SIG-M5 treated with dmso at 0.1 percent for 504 hours (cell line): ENCODE measurements around the gene ZC3H12D.
"Not testable (repeated sequence)": the region's sequence is repeated elsewhere in the genome, so short reads cannot be mapped to it uniquely, and the experiment has no call there.

Experiments used
- DNase-seq: peaks from one replicate; lab custom pipeline; 2025; ENCODE audit not compliant: unreplicated experiment; lab: John Stamatoyannopoulos, UW

Gene ZC3H12D

DNA sequence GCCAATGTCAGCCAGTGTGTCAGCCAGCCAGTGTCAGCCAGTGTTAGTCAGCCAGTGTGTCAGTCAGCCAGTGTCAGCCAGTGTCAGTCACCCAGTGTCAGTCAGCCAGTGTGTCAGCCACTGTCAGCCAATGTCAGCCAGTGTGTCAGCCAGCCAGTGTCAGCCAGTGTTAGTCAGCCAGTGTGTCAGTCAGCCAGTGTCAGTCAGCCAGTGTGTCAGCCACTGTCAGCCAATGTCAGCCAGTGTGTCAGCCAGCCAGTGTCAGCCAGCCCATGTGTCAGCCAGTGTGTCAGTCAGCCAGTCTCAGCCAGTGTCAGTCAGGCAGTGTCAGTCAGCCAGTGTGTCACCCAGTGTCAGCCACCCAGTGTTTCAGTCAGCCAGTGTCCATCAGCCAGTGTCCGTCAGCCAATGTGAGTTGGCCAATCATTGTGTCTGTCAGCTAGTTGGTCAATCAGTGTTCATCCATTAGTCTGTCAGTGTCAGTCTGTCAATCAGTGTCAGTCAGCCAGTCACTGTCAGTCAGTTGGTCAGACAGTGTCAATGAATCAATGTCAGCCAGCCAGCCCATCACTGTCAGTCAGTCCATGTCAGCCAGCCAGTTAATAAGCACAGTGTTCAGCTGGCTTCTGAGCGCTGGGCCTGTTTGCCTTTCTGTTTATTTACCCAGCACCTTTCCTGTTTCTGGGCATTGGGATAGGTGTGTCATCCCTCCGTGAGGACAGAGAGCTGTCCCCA lies 40.3 kb downstream of the ZC3H12D start:
- DNase-seq = not testable (repeated sequence)

DNA sequence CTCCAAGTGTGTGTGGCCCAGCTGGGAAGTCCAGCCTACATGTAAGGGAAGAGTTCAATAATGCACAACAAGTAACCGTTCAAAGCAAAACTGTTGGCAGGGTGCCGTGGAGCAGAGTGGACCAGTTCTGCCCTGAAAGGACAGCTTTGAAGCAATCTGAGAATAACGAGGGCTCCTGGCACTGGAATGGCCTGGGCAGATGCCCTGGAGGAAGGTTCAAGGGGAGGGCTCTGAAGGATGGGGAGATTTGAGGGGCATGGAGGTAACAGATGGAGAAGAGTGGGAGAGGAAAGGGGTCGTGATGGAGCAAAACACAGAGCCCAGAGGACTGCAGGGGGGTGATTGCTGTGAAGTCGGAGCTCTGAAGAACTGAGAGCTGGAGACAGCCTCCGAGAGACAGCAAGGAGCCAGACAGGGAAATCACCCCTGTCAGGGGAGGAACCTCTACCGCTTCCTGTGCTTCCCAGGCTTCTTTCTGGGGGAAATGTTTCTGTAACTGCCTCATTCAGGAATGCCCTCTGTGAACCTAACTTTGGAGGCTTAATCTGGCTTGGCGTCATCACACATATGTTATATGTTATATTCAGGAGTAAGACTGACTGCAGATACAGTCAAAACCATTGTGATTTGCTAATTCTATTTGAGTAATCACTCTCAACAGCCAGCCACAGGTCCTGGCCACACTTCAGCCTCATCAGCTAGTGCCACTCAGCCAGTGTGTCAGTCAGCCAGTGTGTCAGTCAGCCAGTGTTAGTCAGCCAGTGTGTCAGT lies 41.2 kb downstream of the ZC3H12D start:
- no peak for DNase-seq

DNA sequence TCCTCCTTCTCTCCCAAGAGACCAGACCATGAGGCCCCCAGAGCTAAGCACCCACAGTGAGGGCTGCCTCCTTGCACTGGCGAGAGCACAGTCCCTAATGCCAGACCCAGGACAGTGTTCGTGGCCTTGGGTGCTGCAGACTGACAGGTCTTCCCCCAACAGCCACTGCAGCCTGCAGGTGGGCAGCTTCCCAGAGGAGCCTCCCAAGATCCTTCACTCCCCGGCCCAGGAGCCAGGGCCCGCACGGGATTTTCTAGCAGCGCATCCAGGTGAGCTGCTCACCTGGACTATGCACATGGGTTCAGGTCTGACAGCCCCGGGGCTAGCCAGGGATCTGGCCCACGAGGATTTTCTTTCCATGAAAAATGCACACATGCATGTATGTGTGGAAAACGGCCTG lies 43.1 kb downstream of the ZC3H12D start:
- no peak for DNase-seq

DNA sequence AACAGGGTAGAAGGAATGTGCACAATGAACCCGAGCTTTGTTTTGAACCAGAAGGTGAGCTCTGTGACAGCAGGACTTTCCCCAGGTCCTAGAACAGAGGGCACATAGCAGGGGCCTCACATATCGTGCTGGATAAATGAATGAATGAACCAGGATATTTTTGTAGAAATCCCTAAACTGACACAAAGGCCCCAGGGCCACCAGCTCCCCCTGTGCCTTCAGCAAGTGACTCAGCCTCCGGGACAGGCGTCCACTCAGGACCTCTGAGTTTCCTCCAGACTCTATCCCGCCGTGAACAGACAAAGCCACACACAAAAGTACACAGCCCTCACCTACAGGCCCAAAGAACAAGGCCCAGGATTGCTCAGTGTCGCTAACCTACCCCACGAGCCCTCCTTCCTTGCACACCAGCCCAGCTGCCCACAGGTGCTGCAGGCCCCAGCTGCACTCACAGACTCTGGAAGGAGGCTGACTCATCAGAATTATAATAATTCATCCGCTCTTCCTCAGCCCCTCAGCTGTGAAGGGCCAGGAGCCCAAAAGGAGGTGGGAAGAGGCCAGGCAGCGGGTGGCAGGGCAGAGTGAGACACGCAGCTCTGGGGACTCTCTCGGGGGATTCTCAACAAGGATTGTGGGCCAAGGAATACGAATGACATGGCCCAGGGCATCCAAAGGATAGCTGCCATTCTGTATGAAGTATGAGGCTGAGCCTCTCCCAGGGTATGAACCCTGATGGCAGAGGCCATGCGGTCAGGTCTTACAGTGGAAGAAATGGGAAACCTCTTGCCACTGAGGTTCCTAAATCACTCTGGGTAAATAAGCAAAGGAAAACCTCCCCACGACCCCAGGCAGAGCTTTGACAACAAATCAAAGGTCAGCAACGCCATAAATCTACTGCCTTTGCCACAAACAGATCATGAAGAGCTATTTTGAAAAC lies 43.8 kb downstream of the ZC3H12D start:
- no peak for DNase-seq

DNA sequence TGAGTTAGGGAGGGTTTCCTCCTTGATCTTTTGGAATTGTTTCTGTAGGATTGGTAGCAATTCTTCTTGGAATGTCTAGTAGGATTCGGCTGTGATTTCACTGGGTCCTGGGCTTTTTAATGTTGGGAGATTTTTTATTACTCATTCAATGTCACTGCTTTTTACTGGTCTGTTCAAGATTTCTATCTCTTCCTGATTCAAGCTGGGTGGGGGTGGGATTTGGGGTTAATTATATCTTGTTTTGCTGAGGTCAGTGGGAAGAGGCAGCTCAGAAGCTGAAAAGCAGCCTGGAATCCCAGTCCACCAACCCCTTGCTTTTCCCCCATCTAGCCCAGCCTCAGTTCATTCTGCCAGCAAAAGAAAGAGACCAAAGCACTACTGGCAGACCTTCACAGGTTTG lies 45.2 kb downstream of the ZC3H12D start:
- DNase-seq = no peak

GRCh38 chr6:149438855-149439254 lies 46.0 kb downstream of the ZC3H12D start:
- DNase-seq = no peak

DNA sequence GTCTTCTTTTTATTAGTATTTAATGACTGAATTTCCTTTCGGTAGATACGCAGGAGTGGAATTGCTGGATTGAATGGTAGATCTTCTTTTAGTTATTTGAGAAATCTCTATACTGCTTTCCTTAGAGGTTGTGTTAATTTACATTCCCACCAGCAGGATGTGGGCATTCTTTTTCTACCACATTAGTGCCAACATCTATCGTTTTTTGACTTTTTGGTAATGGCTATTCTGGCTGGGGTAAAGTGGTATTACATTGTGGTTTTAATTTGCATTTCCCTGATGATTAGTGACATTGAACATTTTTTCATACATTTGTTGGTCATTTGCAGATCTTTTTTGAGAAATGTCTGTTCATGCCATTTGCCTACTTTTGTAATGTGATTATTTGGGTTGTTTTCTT lies 47.6 kb downstream of the ZC3H12D start:
- no peak for DNase-seq

DNA sequence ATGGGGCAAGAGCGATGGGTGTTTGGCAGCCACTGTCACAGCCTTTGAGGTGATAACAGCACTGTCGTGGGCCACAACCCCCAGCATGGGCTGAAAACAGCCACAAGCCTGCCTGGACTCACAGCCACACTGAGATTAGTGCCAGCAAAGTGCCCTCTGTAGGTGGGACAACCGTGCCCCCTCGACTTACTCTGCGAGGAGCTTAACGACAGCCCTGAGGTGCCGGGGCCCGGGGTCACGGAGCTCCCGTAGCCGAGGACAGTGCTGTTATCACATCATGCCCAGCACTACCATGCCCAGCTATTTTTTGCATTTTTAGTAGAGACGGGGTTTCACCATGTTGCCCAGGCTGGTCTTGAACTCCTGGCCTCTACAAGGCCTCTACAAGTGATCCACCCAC lies 48.2 kb downstream of the ZC3H12D start:
- no peak for DNase-seq

GRCh38 chr6:149435919-149436586 lies 48.8 kb downstream of the ZC3H12D start:
- DNase-seq = no peak

DNA sequence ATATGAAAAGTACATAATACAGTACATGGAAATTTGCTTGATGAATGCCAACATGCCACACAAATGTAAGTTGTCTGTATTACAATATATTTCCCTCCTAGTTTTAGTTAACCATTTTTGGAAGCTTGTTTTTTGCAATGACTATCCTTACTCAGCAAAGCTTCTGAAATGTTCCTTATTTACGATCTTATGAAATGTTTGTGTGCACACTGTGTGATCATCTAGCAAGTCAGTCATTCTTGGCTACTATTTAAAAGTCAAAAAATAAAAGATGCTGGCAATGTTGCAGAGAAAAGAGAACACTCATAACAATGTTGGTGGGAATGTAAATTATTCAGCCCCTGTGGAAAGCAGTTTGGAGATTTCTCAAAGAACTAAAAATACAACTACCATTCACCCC lies 50.9 kb downstream of the ZC3H12D start:
- DNase-seq = no peak

GRCh38 chr6:149433405-149433804 lies 51.4 kb downstream of the ZC3H12D start:
- no peak for DNase-seq

GRCh38 chr6:149431905-149432775 lies 52.7 kb downstream of the ZC3H12D start:
- peak; percentile 68 for DNase-seq

- no peak for DNase-seq
Measured at GRCh38 chr6:149429427-149430360, 55.1 kb downstream of the ZC3H12D start.

GRCh38 chr6:149428606-149429005 lies 56.2 kb downstream of the ZC3H12D start:
- DNase-seq = no peak

- no peak for DNase-seq
Measured at GRCh38 chr6:149425754-149426153, 59.1 kb downstream of the ZC3H12D start.

- DNase-seq = no peak
Measured at GRCh38 chr6:149425224-149425623, 59.6 kb downstream of the ZC3H12D start.

- DNase-seq = no peak
Measured at GRCh38 chr6:149423964-149424440, 60.8 kb downstream of the ZC3H12D start.

- DNase-seq = no peak
Measured at GRCh38 chr6:149422581-149422980, 62.2 kb downstream of the ZC3H12D start.

GRCh38 chr6:149421132-149421531 lies 63.7 kb downstream of the ZC3H12D start:
- DNase-seq = no peak
